GM19324 (cell line): ENCODE data around the gene SETD6.

ENCODE experiments used
- ATAC-seq: cut with Tn5 transposase; IDR thresholded peaks from one replicate; pipeline ENCODE4 v1.9.1; 2021; ENCODE audit warnings: mild to moderate bottlenecking, moderate library complexity; ENCODE audit not compliant: unreplicated experiment, low FRiP score

Gene SETD6

GRCh38 chr16:58492735-58493134 lies 22.6 kb upstream of the SETD6 start:
- no peak for ATAC-seq

GRCh38 chr16:58493756-58494431 lies 21.4 kb upstream of the SETD6 start:
- no peak for ATAC-seq

DNA sequence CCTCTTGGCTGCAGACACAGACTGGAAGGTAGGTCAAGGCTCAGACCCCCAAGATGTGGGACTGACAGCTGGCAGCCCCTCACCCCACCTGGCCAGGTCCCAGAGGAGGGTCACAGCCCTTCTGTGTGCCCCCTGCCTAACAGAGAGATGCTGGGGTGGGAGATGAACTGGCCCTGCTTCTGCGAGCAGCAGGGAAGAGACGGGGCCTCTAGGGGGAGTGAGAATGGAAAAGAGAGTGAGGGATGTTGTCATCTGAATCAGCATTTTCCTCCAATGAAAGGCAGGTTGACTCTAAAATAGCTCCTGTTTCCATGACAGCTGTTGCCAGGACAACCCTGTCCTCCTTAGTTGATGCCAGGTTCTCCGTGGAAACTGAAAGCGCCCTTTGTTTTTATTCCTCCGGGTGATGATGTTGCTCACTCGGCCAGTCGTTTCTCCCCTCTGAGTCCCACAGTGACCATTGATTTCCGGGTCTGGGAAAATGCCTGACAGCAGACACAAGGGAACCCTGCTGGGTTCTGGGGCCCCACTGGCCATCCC lies 20.3 kb upstream of the SETD6 start:
- ATAC-seq: no peak

DNA sequence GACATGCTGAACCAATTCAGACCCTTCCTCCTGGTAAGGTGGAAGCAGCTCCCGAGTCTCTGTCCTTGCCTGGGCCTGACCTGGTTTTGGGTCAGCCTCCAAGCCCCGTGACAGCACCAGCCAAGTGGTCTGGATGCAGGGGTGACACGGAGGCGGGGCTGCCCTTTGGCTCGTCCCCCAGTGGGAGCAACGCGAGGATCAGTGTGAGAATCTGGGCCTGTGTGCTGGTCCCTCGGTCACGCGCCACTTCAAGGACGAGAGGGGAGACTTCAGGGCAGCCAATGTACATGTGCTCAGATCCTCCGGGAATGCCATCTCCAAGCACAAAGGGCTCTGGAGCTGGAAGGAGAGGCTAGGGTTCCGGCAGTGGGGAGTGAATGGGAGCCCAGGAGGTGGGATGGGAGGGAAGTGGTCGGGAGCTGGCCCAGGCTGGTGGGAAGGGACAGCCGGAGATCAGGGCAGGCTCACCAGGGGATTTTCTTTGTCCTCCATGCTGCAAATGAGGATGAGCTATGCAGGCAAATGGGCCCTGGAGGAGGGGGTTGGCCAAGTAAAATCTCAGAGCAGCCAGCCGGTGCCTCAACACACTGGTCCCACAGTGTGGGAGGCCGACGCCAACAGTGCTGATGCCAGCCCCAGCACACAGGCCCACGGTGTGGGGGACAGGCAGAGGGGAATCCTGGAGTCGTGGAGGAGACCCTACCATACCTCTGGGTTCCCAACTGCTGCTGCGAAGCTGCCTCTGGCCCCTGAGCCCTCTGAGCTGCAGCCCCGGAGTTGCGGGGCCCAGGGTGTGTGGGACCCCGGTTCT lies 19.6 kb upstream of the SETD6 start:
- ATAC-seq: no peak

- no peak for ATAC-seq
Measured at GRCh38 chr16:58497468-58497867, 17.8 kb upstream of the SETD6 start.

DNA sequence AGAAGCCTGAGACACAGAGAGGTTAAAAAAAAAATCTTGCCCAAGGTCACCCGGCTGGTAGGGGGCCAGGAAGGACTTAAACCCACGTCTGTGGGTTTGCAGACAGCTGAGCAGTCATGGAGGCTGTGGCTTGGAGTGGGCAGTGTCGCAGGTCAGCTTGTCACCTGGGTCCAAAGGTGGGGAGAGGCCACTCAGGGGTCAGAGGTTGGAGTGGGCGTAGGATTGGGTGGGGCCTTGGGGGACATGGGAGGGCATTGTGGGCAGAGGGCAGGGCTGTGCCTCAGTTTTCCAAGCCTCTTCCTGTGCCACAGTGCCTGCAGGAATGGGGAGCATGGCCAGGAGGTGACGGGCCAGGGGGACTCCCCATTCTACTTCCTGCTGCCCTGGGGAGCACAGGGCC lies 17.4 kb upstream of the SETD6 start:
- ATAC-seq: no peak

- no peak for ATAC-seq
Measured at GRCh38 chr16:58498341-58499091, 16.8 kb upstream of the SETD6 start.

GRCh38 chr16:58499092-58499511 lies 16.2 kb upstream of the SETD6 start:
- ATAC-seq: no peak

- ATAC-seq: no peak
Measured at GRCh38 chr16:58499615-58500351, 15.5 kb upstream of the SETD6 start, which contains the start of gene NDRG4. Gene NDRG4, plus strand, starts transcription at chr16:58500143. Its CDS starts 106 bp downstream, at chr16:58500249.

GRCh38 chr16:58500430-58501241 lies 14.7 kb upstream of the SETD6 start:
- no peak for ATAC-seq

- ATAC-seq: no peak
Measured at GRCh38 chr16:58501242-58502131, 13.8 kb upstream of the SETD6 start.

GRCh38 chr16:58502217-58502921 lies 12.9 kb upstream of the SETD6 start:
- ATAC-seq: no peak

- ATAC-seq: no peak
Measured at GRCh38 chr16:58503166-58503862, 12.0 kb upstream of the SETD6 start.

GRCh38 chr16:58503863-58504688 lies 11.2 kb upstream of the SETD6 start:
- ATAC-seq: no peak

- ATAC-seq: no peak
Measured at GRCh38 chr16:58506241-58507194, 8.8 kb upstream of the SETD6 start.
